Activated T-cell treated with anti-CD3 and anti-CD28 coated beads for 4 hours (primary cell): ENCODE data around the gene CHN1.

Source experiments
- DNase-seq: peaks from one replicate; pipeline ENCODE4 v3.0.0-alpha.2; 2020

The CHN1 gene

GRCh38 chr2:174759381-174760065 lies 245.7 kb downstream of the CHN1 start:
- DNase-seq = no peak

DNA sequence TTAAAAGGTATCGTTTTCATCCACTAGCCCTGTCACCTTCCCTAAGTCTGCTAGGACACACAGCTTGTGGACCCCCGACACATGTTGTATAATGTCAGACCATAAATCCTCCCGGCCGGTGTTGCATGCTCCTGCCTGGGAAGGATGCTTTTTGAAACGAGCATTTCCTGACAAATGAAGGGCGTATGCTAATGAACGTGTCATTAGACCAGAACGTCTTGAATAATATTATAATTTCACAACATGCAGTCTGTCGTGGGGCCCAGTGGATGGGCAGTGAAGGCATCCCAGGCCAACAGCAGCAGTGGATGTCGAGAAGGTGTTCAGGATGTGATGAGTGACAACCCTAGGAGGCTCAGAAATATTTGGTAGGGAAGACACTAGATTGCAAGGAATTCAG lies 248.4 kb downstream of the CHN1 start:
- no peak for DNase-seq

DNA sequence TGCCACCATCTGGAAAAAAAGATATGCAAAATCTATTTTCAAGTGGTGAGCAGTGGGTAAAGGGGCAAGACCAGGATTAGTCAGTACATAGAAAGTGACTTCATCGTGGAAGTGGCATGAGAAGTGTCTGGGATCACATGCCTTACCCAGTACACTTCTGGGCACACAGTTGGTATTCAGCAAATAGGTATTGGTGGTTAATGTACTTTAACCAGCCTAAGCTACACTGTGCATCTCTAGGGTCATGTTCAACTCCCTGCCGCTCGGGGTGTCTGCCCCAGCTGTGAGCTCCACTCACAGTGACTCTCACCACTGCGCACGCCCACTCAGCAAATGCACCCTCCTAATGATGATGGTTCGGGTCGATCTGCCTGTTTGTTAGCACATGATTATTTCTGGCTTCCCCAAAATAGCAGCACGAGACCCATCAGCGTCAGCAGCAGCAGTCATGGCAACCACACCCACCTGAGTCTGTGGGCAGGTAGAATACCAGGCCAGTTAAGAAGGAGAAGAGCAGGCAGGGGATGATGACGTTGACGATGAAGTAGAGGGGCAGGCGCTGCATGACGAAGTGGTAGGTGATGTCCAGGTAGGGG lies 252.0 kb downstream of the CHN1 start:
- DNase-seq = no peak

GRCh38 chr2:174752403-174753037 lies 252.7 kb downstream of the CHN1 start:
- no peak for DNase-seq

DNA sequence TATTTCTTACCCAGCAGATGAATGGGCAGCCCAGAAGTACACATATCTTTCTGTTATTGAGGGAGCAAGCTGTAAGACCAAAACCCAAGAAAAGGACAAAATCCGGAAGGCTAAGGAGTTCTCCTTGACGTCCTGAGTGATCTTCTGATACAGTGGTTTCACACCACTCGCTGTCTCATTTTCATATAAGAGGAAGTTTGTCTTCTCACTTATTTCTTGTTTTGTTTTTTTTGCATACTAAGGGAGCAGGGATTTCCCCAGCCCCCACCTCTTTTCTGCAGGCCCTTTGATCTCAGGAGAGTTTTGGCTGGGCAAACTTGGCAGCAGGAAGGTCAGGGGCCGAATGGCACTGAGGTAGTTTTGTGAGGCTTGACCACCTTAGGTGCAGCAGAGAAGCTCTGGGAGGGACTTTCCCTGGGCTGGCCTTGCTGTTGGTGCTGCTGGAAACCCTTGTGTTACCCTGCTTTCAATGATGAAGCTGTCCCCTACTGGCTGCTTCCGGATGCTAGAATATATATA lies 254.2 kb downstream of the CHN1 start:
- no peak for DNase-seq

GRCh38 chr2:174749793-174750192 lies 255.4 kb downstream of the CHN1 start:
- no peak for DNase-seq

DNA sequence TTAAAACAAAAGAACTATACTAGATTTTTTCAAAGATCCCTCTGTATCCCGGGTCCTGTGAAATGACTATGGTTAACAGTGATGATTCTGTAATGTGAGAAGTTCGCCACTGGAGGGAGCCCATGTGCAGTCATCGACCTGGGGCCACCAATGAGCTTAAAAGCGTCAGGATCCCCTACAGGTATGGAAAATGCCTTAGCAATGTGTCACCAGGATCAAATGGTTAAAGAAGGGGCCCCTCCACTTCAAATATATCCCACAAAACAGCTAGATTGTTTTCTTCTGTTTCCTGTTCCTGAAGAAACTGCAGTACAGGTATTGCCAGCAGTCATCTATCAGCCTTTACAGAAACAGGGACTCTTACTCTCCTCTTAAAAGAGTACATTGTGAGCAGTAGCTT lies 256.2 kb downstream of the CHN1 start:
- DNase-seq = peak; percentile 69
